Putamen (tissue), 1 donor: ENCODE data around the gene PHRF1.

Source experiments
- DNase-seq: peaks from one replicate; pipeline ENCODE4 v3.0.0-alpha.2; 2016; ENCODE audit warnings: low spot score

PHRF1 gene

GRCh38 chr11:575313-575995, 816 bp upstream of the PHRF1 start:
- no peak for DNase-seq

DNA sequence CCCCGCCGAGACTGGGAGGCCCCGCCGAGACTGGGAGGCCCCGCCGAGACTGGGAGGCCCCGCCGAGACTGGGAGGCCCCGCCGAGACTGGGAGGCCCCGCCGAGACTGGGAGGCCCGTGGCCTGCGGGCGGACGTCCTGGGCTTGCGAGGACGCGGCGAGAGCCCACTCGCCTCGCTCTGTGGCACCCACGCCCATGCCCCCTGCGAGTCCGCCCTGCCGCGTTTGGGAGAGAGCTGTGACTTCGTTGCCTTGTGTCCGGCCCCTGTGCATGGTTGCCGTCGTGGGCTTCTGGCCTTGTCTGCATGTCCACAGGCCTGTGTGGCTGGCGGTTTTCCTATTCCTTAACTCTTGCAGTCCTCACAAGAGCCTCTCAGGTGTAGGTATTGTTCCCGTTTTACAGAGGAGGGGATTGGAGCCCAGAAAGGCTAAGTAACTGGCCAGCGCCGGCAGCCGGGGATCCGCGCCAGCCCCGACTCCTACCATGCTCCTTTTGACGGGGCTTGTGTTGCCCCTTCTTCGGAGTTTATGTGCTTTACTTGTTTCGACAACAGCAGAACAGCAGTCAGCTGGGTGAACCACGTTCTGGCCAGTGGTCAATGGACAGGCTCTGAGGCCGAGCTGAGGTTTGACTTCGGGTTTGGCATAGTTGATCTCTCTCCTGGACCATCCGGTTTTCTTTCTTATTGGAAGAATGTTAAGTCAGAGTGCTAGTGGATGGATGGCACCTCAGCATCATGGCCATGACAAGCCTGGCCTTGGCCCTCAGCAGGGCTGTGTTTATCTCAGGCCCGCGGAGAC, 741 bp downstream of the PHRF1 start:
- DNase-seq = no peak

DNA sequence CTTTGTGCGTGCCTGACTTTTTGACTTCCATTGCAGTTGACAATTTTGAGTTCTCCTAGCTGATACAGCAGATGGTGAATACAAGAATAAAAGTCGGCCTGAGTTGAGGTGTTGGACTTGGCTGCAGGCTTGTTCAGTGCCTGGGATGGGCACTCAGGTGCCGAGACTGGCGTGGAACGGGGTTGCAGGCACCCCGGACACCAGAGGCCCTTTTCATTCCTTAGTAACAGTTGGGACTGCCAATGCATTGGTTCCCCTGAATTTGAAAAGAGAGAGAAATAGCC, 1.3 kb downstream of the PHRF1 start:
- DNase-seq = no peak

DNA sequence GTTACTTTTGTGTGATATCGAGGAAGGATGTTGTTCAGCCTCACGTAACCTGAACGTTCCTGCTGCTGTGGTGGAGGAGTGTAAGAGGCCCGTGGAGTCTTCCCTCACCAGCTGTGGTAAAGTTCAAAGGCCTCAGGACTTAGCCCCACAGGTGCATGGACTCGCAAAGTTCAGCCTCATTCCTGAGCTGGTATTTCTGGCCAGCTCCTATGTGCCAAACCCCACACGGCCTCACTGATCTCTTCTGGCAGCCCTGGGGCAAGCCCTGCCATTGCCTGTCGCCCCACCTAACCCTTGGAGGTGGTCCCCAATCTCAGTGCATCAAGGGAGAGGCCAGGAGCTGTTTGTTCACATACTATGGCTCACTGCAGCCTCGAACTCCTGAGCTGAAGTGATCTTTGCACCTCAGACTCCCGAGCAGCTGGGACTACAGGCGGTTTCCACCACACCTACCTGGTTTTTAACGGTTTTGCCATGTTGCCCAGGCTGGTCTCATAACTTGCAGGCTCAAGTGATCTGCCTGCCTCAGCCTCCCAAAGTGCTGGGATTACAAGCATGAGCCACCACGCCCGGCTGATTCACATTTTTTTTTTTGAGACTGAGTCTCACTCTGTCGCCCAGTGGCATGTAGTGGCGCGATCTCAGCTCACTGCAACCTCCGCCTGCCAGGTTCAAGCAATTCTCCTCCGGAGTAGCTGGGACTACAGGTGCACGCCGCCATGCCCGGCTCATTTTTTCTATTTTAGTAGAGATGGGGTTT, 2.2 kb downstream of the PHRF1 start:
- DNase-seq = no peak

GRCh38 chr11:579830-580601, 3.7 kb downstream of the PHRF1 start:
- DNase-seq = no peak

- DNase-seq = no peak
Measured at GRCh38 chr11:581342-581741, 5.1 kb downstream of the PHRF1 start.

- DNase-seq = peak; percentile 69
Measured at GRCh38 chr11:581752-582151, 5.5 kb downstream of the PHRF1 start.

- DNase-seq = no peak
Measured at GRCh38 chr11:584287-584686, 8.0 kb downstream of the PHRF1 start.

- no peak for DNase-seq
Measured at GRCh38 chr11:586376-587316, 10.4 kb downstream of the PHRF1 start.

GRCh38 chr11:587546-587945, 11.3 kb downstream of the PHRF1 start:
- no peak for DNase-seq

GRCh38 chr11:587978-588380, 11.7 kb downstream of the PHRF1 start:
- no peak for DNase-seq

DNA sequence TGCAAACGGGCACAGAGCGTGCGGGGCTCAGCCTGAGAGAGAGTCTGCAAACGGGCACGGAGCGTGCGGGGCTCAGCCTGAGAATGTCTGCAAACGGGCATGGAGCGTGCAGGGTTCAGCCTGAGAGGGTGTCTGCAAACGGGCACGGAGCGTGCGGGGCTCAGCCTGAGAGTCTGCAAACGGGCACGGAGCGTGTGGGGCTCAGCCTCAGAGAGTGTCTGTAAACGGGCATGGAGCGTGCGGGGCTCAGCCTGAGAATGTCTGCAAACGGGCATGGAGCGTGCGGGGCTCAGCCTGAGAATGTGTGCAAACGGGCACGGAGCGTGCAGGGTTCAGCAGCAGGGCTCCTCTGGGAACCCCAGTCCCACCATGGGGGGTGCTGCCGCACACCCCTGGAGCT, 13.5 kb downstream of the PHRF1 start:
- DNase-seq = no peak

DNA sequence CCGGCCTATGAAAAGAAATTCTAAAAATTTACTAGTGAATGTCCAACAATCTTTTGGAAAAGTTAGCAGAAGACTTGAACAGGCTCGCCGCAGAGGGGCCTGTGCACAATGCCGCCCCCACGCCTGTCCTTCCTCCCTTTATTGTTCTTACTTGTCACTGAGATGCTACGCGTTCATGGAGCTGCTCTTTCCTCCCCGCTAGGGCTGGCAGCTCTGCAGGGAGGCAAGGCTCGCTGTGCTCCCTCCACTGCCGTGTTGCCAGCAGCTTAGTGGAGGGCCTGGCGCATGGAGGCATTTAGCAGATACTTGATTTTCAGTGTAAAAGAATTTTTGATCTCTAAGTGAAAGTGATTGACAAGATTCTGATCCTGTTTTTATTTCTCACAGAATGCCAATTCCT, 14.7 kb downstream of the PHRF1 start:
- DNase-seq = no peak

- no peak for DNase-seq
Measured at GRCh38 chr11:592501-592900, 16.2 kb downstream of the PHRF1 start.

- no peak for DNase-seq
Measured at GRCh38 chr11:592918-593317, 16.6 kb downstream of the PHRF1 start.

DNA sequence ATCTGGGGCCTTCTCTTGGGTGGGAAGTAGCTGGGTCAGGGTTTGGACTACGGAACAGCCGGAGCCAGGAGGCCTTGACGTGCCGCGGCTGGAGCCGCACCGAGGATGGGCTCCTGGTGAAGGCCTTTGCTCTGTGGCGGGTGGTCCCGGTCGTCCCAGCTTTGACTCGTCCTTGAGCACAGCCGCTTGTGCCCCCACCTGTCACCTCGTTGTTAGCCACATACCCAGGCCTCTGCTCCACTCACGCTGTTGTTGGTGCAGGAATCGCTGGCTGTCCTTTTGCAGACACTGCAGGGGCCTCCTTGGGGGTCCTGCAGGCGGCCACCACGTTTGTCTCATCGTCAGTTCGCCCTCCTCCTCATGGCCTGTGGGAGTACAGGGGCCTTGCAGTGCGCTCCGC, 17.1 kb downstream of the PHRF1 start:
- DNase-seq = no peak

- no peak for DNase-seq
Measured at GRCh38 chr11:595400-595799, 19.1 kb downstream of the PHRF1 start.

- no peak for DNase-seq
Measured at GRCh38 chr11:596374-596773, 20.1 kb downstream of the PHRF1 start.

- DNase-seq = no peak
Measured at GRCh38 chr11:597166-597725, 21.0 kb downstream of the PHRF1 start.

DNA sequence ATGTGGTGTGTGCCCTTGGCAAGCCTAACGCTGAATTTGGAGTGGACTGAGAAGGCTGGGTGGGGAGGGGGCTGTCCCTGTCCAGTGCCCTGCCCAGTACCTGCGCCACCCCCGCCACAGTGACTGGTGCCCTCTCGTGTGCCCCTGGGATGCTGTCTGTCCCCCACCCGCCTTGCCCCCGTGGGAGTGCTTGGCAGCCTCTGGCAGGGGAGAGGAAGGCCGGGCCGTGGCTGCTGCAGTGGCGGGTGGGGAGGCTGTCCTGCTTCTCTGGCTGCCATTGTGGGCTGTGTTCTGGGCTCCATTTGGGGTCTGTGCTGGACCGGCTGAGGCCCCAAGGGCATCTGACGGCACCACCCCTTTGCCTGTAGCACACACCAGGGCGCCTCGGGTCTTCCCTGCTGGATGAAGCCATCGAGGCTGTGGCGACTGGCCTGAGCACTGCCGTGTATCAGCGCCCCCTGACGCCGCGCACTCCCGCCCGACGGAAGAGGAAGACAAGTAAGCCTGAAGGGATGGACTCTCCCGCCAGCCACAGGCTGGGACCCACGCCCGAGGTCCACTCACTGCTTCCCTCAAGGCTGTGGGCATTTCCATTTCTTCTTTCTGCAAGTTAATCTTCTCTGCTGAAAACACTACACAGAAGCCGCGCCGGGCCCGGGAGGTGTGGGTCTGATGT, 21.9 kb downstream of the PHRF1 start:
- DNase-seq = no peak
